Astrocyte (in vitro differentiated cells and primary cell): ENCODE results near the gene PRPF4. TPM values are rescaled to one million over a fixed set of nuclear protein-coding genes. Genes with fewer than 3 reads are reported as not detected.

ENCODE experiments used
- DNase-seq: peaks from one replicate; pipeline ENCODE4 v3.0.0-alpha.2; 2010; ENCODE audit warnings: low read depth
- FAIRE-seq: peaks from 2 replicates; lab custom pipeline; 2011; peaks lifted over from hg19 to GRCh38; lab: Jason Lieb, UNC
- H2AFZ ChIP-seq: 2 replicates; pipeline ENCODE4 v1.6.0; 2012; ENCODE audit warnings: low read depth, low read length, inconsistent platforms
- H3K27ac ChIP-seq: 2 replicates; pipeline ENCODE4 v1.5.1; 2011; ENCODE audit warnings: low read depth, low read length, inconsistent platforms
- H3K27me3 ChIP-seq: 2 replicates; pipeline ENCODE4 v1.6.0; 2011; ENCODE audit warnings: low read length, inconsistent platforms; ENCODE audit not compliant: insufficient read depth
- H3K36me3 ChIP-seq: 2 replicates; pipeline ENCODE4 v1.5.1; 2011; ENCODE audit warnings: low read length, inconsistent platforms; ENCODE audit not compliant: insufficient read depth
- H3K4me1 ChIP-seq: 2 replicates; pipeline ENCODE4 v1.5.1; 2011; ENCODE audit warnings: low read length, inconsistent platforms; ENCODE audit not compliant: insufficient read depth
- H3K4me2 ChIP-seq: 2 replicates; pipeline ENCODE4 v1.6.0; 2012; ENCODE audit warnings: low read length, inconsistent platforms
- H3K4me3 ChIP-seq: 2 replicates; pipeline ENCODE4 v1.5.1; 2011; ENCODE audit warnings: low read depth, mild to moderate bottlenecking, low read length, inconsistent platforms; ENCODE audit not compliant: insufficient read depth
- H3K79me2 ChIP-seq: 2 replicates; pipeline ENCODE4 v1.6.0; 2012; ENCODE audit warnings: mild to moderate bottlenecking, low read length, inconsistent platforms; ENCODE audit not compliant: insufficient read depth
- H3K9ac ChIP-seq: 2 replicates; pipeline ENCODE4 v1.6.0; 2012; ENCODE audit warnings: mild to moderate bottlenecking, low read length, inconsistent platforms
- H3K9me3 ChIP-seq: 2 replicates; pipeline ENCODE4 v1.5.1; 2012; ENCODE audit warnings: low read depth, mild to moderate bottlenecking, low read length, inconsistent platforms; ENCODE audit not compliant: insufficient read depth
- H4K20me1 ChIP-seq: 2 replicates; pipeline ENCODE4 v1.6.0; 2012; ENCODE audit warnings: low read length, inconsistent platforms; ENCODE audit not compliant: insufficient read depth
- H3K27ac Mint-ChIP-seq: one replicate; pipeline ENCODE4 v1.8.0; 2021; ENCODE audit warnings: mild to moderate bottlenecking, mixed read lengths; ENCODE audit not compliant: unreplicated experiment
- H3K27me3 Mint-ChIP-seq: one replicate; pipeline ENCODE4 v1.8.0; 2021; ENCODE audit warnings: low read depth, mixed read lengths; ENCODE audit not compliant: unreplicated experiment
- H3K36me3 Mint-ChIP-seq: one replicate; pipeline ENCODE4 v1.8.0; 2021; ENCODE audit warnings: low read depth, mixed read lengths; ENCODE audit not compliant: unreplicated experiment
- H3K4me1 Mint-ChIP-seq: one replicate; pipeline ENCODE4 v1.8.0; 2021; ENCODE audit warnings: low read depth, mixed read lengths; ENCODE audit not compliant: unreplicated experiment
- H3K4me3 Mint-ChIP-seq: one replicate; pipeline ENCODE4 v1.8.0; 2021; ENCODE audit warnings: mild to moderate bottlenecking, moderate library complexity, mixed read lengths; ENCODE audit not compliant: unreplicated experiment
- H3K9me3 Mint-ChIP-seq: one replicate; pipeline ENCODE4 v1.8.0; 2021; ENCODE audit warnings: mild to moderate bottlenecking, mixed read lengths; ENCODE audit not compliant: unreplicated experiment
- CTCF ChIP-seq: IDR thresholded peaks from 2 replicates; pipeline ENCODE4 v1.5.1; 2011; ENCODE audit warnings: low read depth, mild to moderate bottlenecking, inconsistent platforms, low read length, moderate library complexity; ENCODE audit not compliant: insufficient read depth
- EZH2 ChIP-seq: IDR thresholded peaks from 2 replicates; pipeline ENCODE4 v1.6.1; 2012; ENCODE audit warnings: mild to moderate bottlenecking, low read length, inconsistent platforms; ENCODE audit not compliant: insufficient read depth
- total RNA-seq: library from RNA; stranded (reverse); gene quantifications from 2 replicates; pipeline ENCODE4 v1.2.1, GENCODE V29; 2021

PRPF4 gene
- total RNA-seq, 1 donor from 2014 or later: 33.4 TPM

DNA sequence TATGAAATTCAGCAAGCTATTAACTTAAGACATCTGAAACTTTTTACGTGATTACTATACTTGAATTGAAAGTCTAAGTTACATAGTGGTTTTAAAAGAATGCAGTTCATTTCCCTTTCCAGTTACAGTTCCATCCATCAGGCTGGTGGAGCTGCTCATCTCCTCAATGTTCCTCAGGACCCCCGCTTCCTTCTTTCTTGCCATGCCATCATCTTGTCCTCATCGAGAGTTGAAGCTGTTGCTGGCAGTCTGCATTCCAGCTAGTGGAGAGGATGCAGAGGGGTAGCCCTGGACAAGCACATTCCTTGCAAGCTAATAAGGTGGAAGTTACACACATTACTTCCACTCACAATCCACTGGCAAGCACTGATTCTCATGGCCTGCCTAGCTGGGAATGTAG is 36.5 kb downstream of the PRPF4 start:
- no peak overlapping the region for H2AFZ ChIP-seq
- no peak overlapping the region for H3K4me2 ChIP-seq
- Mint-ChIP-seq H3K36me3 (no peaks in the 10 kb centered on the region), H3K27ac (no peak overlapping the region), H3K4me1 (no peaks in the 10 kb centered on the region), H3K9me3 (no peaks in the 10 kb centered on the region), H3K4me3 (no peak overlapping the region), H3K27me3 (peaks cover 12% of the 10 kb centered on the region)
- H4K20me1 ChIP-seq: no peaks in the 10 kb centered on the region
- TF ChIP-seq CTCF: no peak
- TF ChIP-seq EZH2: no peak
- no peaks in the 10 kb centered on the region for H3K9me3 ChIP-seq
- no peaks in the 10 kb centered on the region for H3K4me1 ChIP-seq
- DNase-seq (peak; percentile 14), FAIRE-seq (no peak)
- H3K79me2 ChIP-seq: no peaks in the 10 kb centered on the region
- no peaks in the 10 kb centered on the region for H3K27me3 ChIP-seq
- H3K9ac ChIP-seq: no peak overlapping the region
- H3K36me3 ChIP-seq: no peaks in the 10 kb centered on the region
- no peak overlapping the region for H3K27ac ChIP-seq
- no peak overlapping the region for H3K4me3 ChIP-seq

GRCh38 chr9:113313261-113313660 is 37.8 kb downstream of the PRPF4 start:
- DNase-seq (no peak), FAIRE-seq (no peak)
- Histone ChIP-seq H3K9me3 (no peaks in the 10 kb centered on the region), H3K4me1 (no peaks in the 10 kb centered on the region), H3K27me3 (no peaks in the 10 kb centered on the region), H3K79me2 (no peaks in the 10 kb centered on the region), H3K9ac (no peak overlapping the region), H3K27ac (no peak overlapping the region), H3K36me3 (no peaks in the 10 kb centered on the region), H4K20me1 (no peaks in the 10 kb centered on the region), H3K4me2 (no peak overlapping the region), H2AFZ (no peak overlapping the region), H3K4me3 (no peak overlapping the region)
- Mint-ChIP-seq H3K4me1 (no peaks in the 10 kb centered on the region), H3K27ac (no peak overlapping the region), H3K36me3 (peaks cover 3% of the 10 kb centered on the region), H3K4me3 (no peak overlapping the region), H3K27me3 (peaks cover 12% of the 10 kb centered on the region), H3K9me3 (peaks cover 3% of the 10 kb centered on the region)
- TF ChIP-seq CTCF: no peak
- TF ChIP-seq EZH2: no peak

GRCh38 chr9:113315231-113315630 is 39.8 kb downstream of the PRPF4 start:
- peaks cover 3% of the 10 kb centered on the region for H3K36me3 Mint-ChIP-seq
- no peaks in the 10 kb centered on the region for H3K79me2 ChIP-seq
- H3K9me3 ChIP-seq: no peaks in the 10 kb centered on the region
- H3K36me3 ChIP-seq: no peaks in the 10 kb centered on the region
- no peak overlapping the region for H3K27ac Mint-ChIP-seq
- H3K27ac ChIP-seq: no peak overlapping the region
- no peaks in the 10 kb centered on the region for H3K4me1 ChIP-seq
- no peak overlapping the region for H3K4me2 ChIP-seq
- no peaks in the 10 kb centered on the region for H4K20me1 ChIP-seq
- no peak overlapping the region for H3K4me3 Mint-ChIP-seq
- FAIRE-seq (no peak), DNase-seq (no peak)
- H3K4me1 Mint-ChIP-seq: no peaks in the 10 kb centered on the region
- no peak for TF ChIP-seq EZH2
- TF ChIP-seq CTCF: no peak
- no peak overlapping the region for H2AFZ ChIP-seq
- H3K27me3 ChIP-seq: no peaks in the 10 kb centered on the region
- peaks cover 6% of the 10 kb centered on the region for H3K9me3 Mint-ChIP-seq
- H3K27me3 Mint-ChIP-seq: peaks cover 12% of the 10 kb centered on the region
- no peak overlapping the region for H3K4me3 ChIP-seq
- no peak overlapping the region for H3K9ac ChIP-seq
